K562 (cell line): ENCODE data around the gene CD55. TPM values are rescaled to one million over a fixed set of nuclear protein-coding genes. Genes with fewer than 3 reads are reported as not detected.

Experiments used
- CBX3 ChIP-seq, 2 experiments: IDR thresholded peaks; 1 replicate in 1 of 2; 2 replicates in 1 of 2; pipeline ENCODE4 v1.6.1; 2012; ENCODE audit warnings: inconsistent platforms in 2 of 2, low read length in 2 of 2, borderline replicate concordance in 1 of 2, control low read depth in 1 of 2
- GABPA ChIP-seq: fragments of 200-800 bp; sonication (Bioruptor generic); conservative IDR thresholded peaks from 2 replicates; pipeline ENCODE4 v1.6.1; 2016; ENCODE audit warnings: low read depth, missing genetic modification characterization, missing compliant biosample characterization
- KLF1 ChIP-seq: fragments of 450-650 bp; IDR thresholded peaks from 2 replicates; pipeline ENCODE4 v1.6.1; 2016; ENCODE audit warnings: missing genetic modification characterization, missing compliant biosample characterization
- MCM2 ChIP-seq: fragments of 450-650 bp; IDR thresholded peaks from 2 replicates; pipeline ENCODE4 v1.6.1; 2017; ENCODE audit warnings: low read depth, mild to moderate bottlenecking
- MEIS2 ChIP-seq: fragments of 450-650 bp; IDR thresholded peaks from 2 replicates; pipeline ENCODE4 v1.6.1; 2014; ENCODE audit warnings: mild to moderate bottlenecking; ENCODE audit not compliant: partially characterized antibody
- MYC ChIP-seq, 2 experiments: fragments of 250-450 bp in 1 of 2; sonication (Bioruptor Pico) in 1 of 2; IDR thresholded peaks; 2 replicates each; pipeline versions ENCODE4 v1.5.1 to v1.6.1; 2012 to 2021; ENCODE audit warnings: low read depth in 2 of 2, borderline replicate concordance in 1 of 2, improper control_type of control experiment in 1 of 2, low read length in 1 of 2, mild to moderate bottlenecking in 1 of 2, moderate library complexity in 1 of 2
- NR1H2 ChIP-seq: sonication (generic); formaldehyde crosslinking; IDR thresholded peaks from 2 replicates; pipeline ENCODE4 v1.4.0; 2020; ENCODE audit warnings: mild to moderate bottlenecking, missing genetic modification reagents
- POLR2H ChIP-seq: IDR thresholded peaks from 2 replicates; pipeline ENCODE4 v1.6.1; 2016; ENCODE audit warnings: missing genetic modification characterization, low read depth, mild to moderate bottlenecking, control low read depth, missing compliant biosample characterization, moderate library complexity
- SMARCA5 ChIP-seq: fragments of 450-650 bp; IDR thresholded peaks from 2 replicates; pipeline ENCODE4 v1.6.1; 2016
- TBL1XR1 ChIP-seq, 2 experiments: IDR thresholded peaks; 2 replicates each; pipeline ENCODE4 v1.6.1; 2012; ENCODE audit warnings: improper control_type of control experiment in 2 of 2, low read length in 2 of 2, mild to moderate bottlenecking in 1 of 2
- ZNF318 ChIP-seq, 2 experiments: fragments of 450-650 bp; IDR thresholded peaks; 2 replicates each; pipeline ENCODE4 v1.6.1; 2016; ENCODE audit warnings: mild to moderate bottlenecking in 2 of 2, borderline replicate concordance in 1 of 2, low read depth in 1 of 2, moderate library complexity in 1 of 2
- ZNF584 ChIP-seq: fragments of 200-800 bp; sonication (Bioruptor generic); IDR thresholded peaks from 2 replicates; pipeline ENCODE4 v1.6.1; 2016; ENCODE audit warnings: low read depth, mild to moderate bottlenecking, missing genetic modification characterization, missing compliant biosample characterization
- ZNF592 ChIP-seq: fragments of 450-650 bp; IDR thresholded peaks from 2 replicates; pipeline ENCODE4 v1.6.1; 2017; ENCODE audit warnings: antibody characterized with exemption, mild to moderate bottlenecking
- polyA plus RNA-seq, 8 experiments: library from polyadenylated mRNA; depleted of rRNA in 4 of 8; stranded (reverse) in 5 of 8; unstranded in 3 of 8; fragments of >200 nt; fragmentation: Nextera tagmentation in 2 of 8; fragmentation: Illumina TruSeq in 1 of 8; extraction: Ambion mirVana in 2 of 8; extraction: Trizol in 1 of 8; gene quantifications; 2 replicates each; pipeline versions ENCODE4 v1.2.1 to v1.2.3, GENCODE V29; 2011 to 2014; ENCODE audit warnings: inconsistent platforms in 1 of 8, missing spikeins in 1 of 8
- total RNA-seq, 7 experiments: library from RNA; depleted of rRNA in 6 of 7; stranded (reverse); fragments of >200 nt in 6 of 7; fragmentation: Illumina TruSeq in 2 of 7; extraction: Trizol in 2 of 7; gene quantifications; 2 replicates each; pipeline versions ENCODE4 v1.2.1 to v1.2.3, GENCODE V29; 2011 to 2021; ENCODE audit warnings: low replicate concordance in 1 of 7

CD55 gene
- total and polyA plus RNA-seq, 9 of the 15 experiments (the other 6 are each of a cell fraction or from before 2014, with no cell fraction given), result 17.7 to 150 (median 97.0) TPM

GRCh38 chr1:207362962-207363860 lies 41.7 kb downstream of the CD55 start (continued):
- peak in 1 of 2 experiments; percentile 55; a peak in 1 of 4 replicates for TF ChIP-seq ZNF318 (IDR thresholded peaks at IDR 0.05; ENCODE audit: borderline replicate concordance in 1 of 2, low read depth in 1 of 2)
- no peak for TF ChIP-seq MYC (IDR thresholded peaks at IDR 0.05; ENCODE audit: low read depth, low read length)
- TF ChIP-seq MYC (CRISPR knock-in tag; IDR thresholded peaks at IDR 0.05; ENCODE audit: borderline replicate concordance, low read depth), result peak; percentile 64; the same call in 1 of the 2 replicates
- peak in 1 of 2 experiments; percentile 63; a peak in 1 of 3 replicates for TF ChIP-seq CBX3 (IDR thresholded peaks at IDR 0.05; ENCODE audit: borderline replicate concordance in 1 of 2, low read length in 2 of 2)
- no peak for TF ChIP-seq MCM2
- no peak for TF ChIP-seq NR1H2
- peak; percentile 74 for TF ChIP-seq MEIS2
- peak; percentile 64; the same call in 1 of the 2 replicates for TF ChIP-seq POLR2H (tag)
- peak; percentile 90; the same call in 1 of the 2 replicates for TF ChIP-seq ZNF584 (CRISPR knock-in tag)
- TF ChIP-seq GABPA (tag), result peak; percentile 26; the same call in 1 of the 2 replicates
- 0 out of 4 replicates have a peak, but pooled peaks of 1 of the 2 experiments have one; percentile 9 for TF ChIP-seq TBL1XR1 (IDR thresholded peaks at IDR 0.05; ENCODE audit: low read length in 2 of 2)
- no peak for TF ChIP-seq KLF1 (tag)
- TF ChIP-seq ZNF592, result peak; percentile 66; the same call in 1 of the 2 replicates
- 0 out of 2 replicates have a peak, but pooled peaks have one; percentile 24 for TF ChIP-seq SMARCA5
